Thoracic aorta (tissue), 2 donors: ENCODE results near the gene BUD31. TPM values are rescaled to one million over a fixed set of nuclear protein-coding genes. Genes with fewer than 3 reads are reported as not detected.
"Not testable (repeated sequence)": the region's sequence is repeated elsewhere in the genome, so short reads cannot be mapped to it uniquely, and the experiment has no call there.

Source experiments
- ATAC-seq: fragments of 150-250 bp; one replicate; pipeline ENCODE4 v1.8.0; 2017; ENCODE audit warnings: low read depth; ENCODE audit not compliant: insufficient number of reproducible peaks, low FRiP score
- DNase-seq: peaks from one replicate; pipeline ENCODE4 v3.0.0-alpha.2; 2020; ENCODE audit warnings: low spot score
- H3K27ac ChIP-seq, 2 donors: fragments of 200-600 bp; sonication (generic); 1 replicate in 1 of 2; 2 replicates in 1 of 2; pipeline ENCODE4 v1.5.1; 2016; ENCODE audit warnings: mild to moderate bottlenecking in 2 of 2, moderate library complexity in 2 of 2
- H3K27me3 ChIP-seq: fragments of 200-600 bp; sonication (generic); replicated peaks from 2 replicates; pipeline ENCODE4 v1.6.0; 2016; ENCODE audit warnings: mild to moderate bottlenecking; ENCODE audit not compliant: insufficient read depth
- H3K36me3 ChIP-seq: fragments of 200-600 bp; sonication (generic); one replicate; pipeline ENCODE4 v1.5.1; 2016
- H3K4me1 ChIP-seq, 2 donors: fragments of 200-600 bp; sonication (generic); 1 replicate in 1 of 2; 2 replicates in 1 of 2; pipeline versions ENCODE4 v1.5.1 to v1.6.0; 2016; ENCODE audit warnings: low read depth in 2 of 2, mild to moderate bottlenecking in 1 of 2; ENCODE audit not compliant: control insufficient read depth in 1 of 2
- H3K4me3 ChIP-seq: fragments of 200-600 bp; sonication (generic); 2 replicates; pipeline ENCODE4 v1.5.1; 2016; ENCODE audit warnings: mild to moderate bottlenecking
- H3K9me3 ChIP-seq: fragments of 200-600 bp; sonication (generic); 2 replicates; pipeline ENCODE4 v1.5.1; 2016
- CTCF ChIP-seq: fragments of 200-600 bp; sonication (generic); IDR thresholded peaks from one replicate; pipeline ENCODE4 v1.5.1; 2019; ENCODE audit warnings: antibody characterized with exemption
- total RNA-seq, 2 donors: library from RNA; depleted of rRNA; stranded (reverse); fragments of >200 nt; gene quantifications; one replicate each; pipeline versions ENCODE4 v1.1.0 to v1.2.3, GENCODE V29; 2016

The BUD31 gene
- total RNA-seq, 2 donors from 2014 or later: 52.3 to 78.1 TPM

GRCh38 chr7:99428972-99429566, 20.3 kb downstream of the BUD31 start:
- Histone ChIP-seq H3K27ac (no peak overlapping the region), H3K4me1 (no peaks in the 10 kb centered on the region), H3K27me3 (no peaks in the 10 kb centered on the region), H3K4me3 (no peak overlapping the region), H3K36me3 (peaks cover 42% of the 10 kb centered on the region), H3K9me3 (no peaks in the 10 kb centered on the region)
- TF ChIP-seq CTCF: no peak
- DNase-seq (no peak), ATAC-seq (no peak)

- Histone ChIP-seq H3K4me1 (no peaks in the 10 kb centered on the region), H3K27me3 (no peaks in the 10 kb centered on the region), H3K27ac (no peak overlapping the region), H3K4me3 (no peak overlapping the region), H3K9me3 (no peaks in the 10 kb centered on the region), H3K36me3 (peaks cover 38% of the 10 kb centered on the region)
- no peak for TF ChIP-seq CTCF
- ATAC-seq: no peak
- no peak for DNase-seq
Measured at GRCh38 chr7:99429756-99430155, 21.0 kb downstream of the BUD31 start.

GRCh38 chr7:99431756-99432540, 23.2 kb downstream of the BUD31 start:
- H3K4me3 ChIP-seq, H3K27ac ChIP-seq, ATAC-seq, H3K9me3 ChIP-seq, DNase-seq, H3K27me3 ChIP-seq, H3K4me1 ChIP-seq: not testable (repeated sequence)
- peaks cover 29% of the 10 kb centered on the region for H3K36me3 ChIP-seq

- Histone ChIP-seq H3K27ac (no peak overlapping the region), H3K4me3 (no peak overlapping the region), H3K27me3 (no peaks in the 10 kb centered on the region), H3K4me1 (peaks cover 0 to 7% of the 10 kb centered on the region in 2 donors), H3K36me3 (peaks cover 29% of the 10 kb centered on the region), H3K9me3 (no peaks in the 10 kb centered on the region)
- no peak for DNase-seq
- no peak for TF ChIP-seq CTCF
- no peak for ATAC-seq
Measured at GRCh38 chr7:99433158-99433557, 24.4 kb downstream of the BUD31 start.

GRCh38 chr7:99437946-99438572, 29.3 kb downstream of the BUD31 start:
- Histone ChIP-seq H3K36me3 (peaks cover 8% of the 10 kb centered on the region), H3K9me3 (no peaks in the 10 kb centered on the region), H3K4me1 (peaks cover 14 to 45% of the 10 kb centered on the region in 2 donors), H3K27me3 (no peaks in the 10 kb centered on the region), H3K4me3 (peak overlapping the region; percentile 98), H3K27ac (peak overlapping the region; percentile 68 to 69)
- no peak for TF ChIP-seq CTCF
- DNase-seq: no peak
- ATAC-seq: no peak
